Liver (tissue), 3 donors: Measurements from ENCODE around the gene NFIA.

Experiments used
- ATF3 ChIP-seq: IDR thresholded peaks from 2 replicates; pipeline ENCODE4 v1.6.1; 2016; ENCODE audit warnings: antibody characterized with exemption
- CTCF ChIP-seq: fragments of 150-350 bp; IDR thresholded peaks from 2 replicates; pipeline ENCODE4 v1.5.1; 2017; ENCODE audit warnings: improper control_type of control experiment, low read depth, low read length; ENCODE audit not compliant: missing input control
- EGR1 ChIP-seq, 2 donors: IDR thresholded peaks; 2 replicates each; pipeline ENCODE4 v1.6.1; 2016 to 2018; ENCODE audit warnings: antibody characterized with exemption in 2 of 2, low read depth in 2 of 2
- GABPA ChIP-seq, 2 donors: IDR thresholded peaks in 1 of 2; conservative IDR thresholded peaks in 1 of 2; 2 replicates each; pipeline ENCODE4 v1.6.1; 2016; ENCODE audit warnings: antibody characterized with exemption in 2 of 2, mild to moderate bottlenecking in 1 of 2, moderate library complexity in 1 of 2
- MAX ChIP-seq: IDR thresholded peaks from 2 replicates; pipeline ENCODE4 v1.6.1; 2016; ENCODE audit warnings: antibody characterized with exemption
- RAD21 ChIP-seq, 2 donors: IDR thresholded peaks; 2 replicates each; pipeline ENCODE4 v1.6.1; 2016; ENCODE audit warnings: antibody characterized with exemption in 2 of 2, mild to moderate bottlenecking in 2 of 2
- REST ChIP-seq: IDR thresholded peaks from 2 replicates; pipeline ENCODE4 v1.6.1; 2016; ENCODE audit warnings: antibody characterized with exemption, mild to moderate bottlenecking
- RXRA ChIP-seq, 2 donors: IDR thresholded peaks; 2 replicates each; pipeline ENCODE4 v1.6.1; 2017 to 2018; ENCODE audit warnings: antibody characterized with exemption in 2 of 2, mild to moderate bottlenecking in 1 of 2
- SP1 ChIP-seq: IDR thresholded peaks from 2 replicates; pipeline ENCODE4 v1.6.1; 2018; ENCODE audit warnings: antibody characterized with exemption, mild to moderate bottlenecking
- TAF1 ChIP-seq: conservative IDR thresholded peaks from 2 replicates; pipeline ENCODE4 v1.6.1; 2016; ENCODE audit warnings: antibody characterized with exemption, mild to moderate bottlenecking
- YY1 ChIP-seq: IDR thresholded peaks from 2 replicates; pipeline ENCODE4 v1.6.1; 2016; ENCODE audit warnings: antibody characterized with exemption, mild to moderate bottlenecking
- donor health status: healthy.
- donor health status: healthy.

- TF ChIP-seq SP1 (no peak), RAD21 (IDR thresholded peaks at IDR 0.05) (no peak), CTCF (no peak), MAX (no peak), GABPA (IDR thresholded peaks at IDR 0.05 in 1 of 2, conservative IDR thresholded peaks at IDR 0.05 in 1 of 2) (no peak), RXRA (IDR thresholded peaks at IDR 0.05) (no peak), EGR1 (IDR thresholded peaks at IDR 0.05; ENCODE audit: low read depth in 2 of 2) (no peak), REST (no peak), TAF1 (no peak), YY1 (peak; percentile 35), ATF3 (no peak)
These were observed 849 bp downstream of the NFIA start for GRCh38 chr1:61083013-61083806.
